Small intestine (tissue), 7 donors: ENCODE data around the gene POU2F1. TPM values are rescaled to one million over a fixed set of nuclear protein-coding genes. Genes with fewer than 3 reads are reported as not detected.

Experiments used
- DNase-seq, 2 donors: peaks; one replicate each; pipeline versions ENCODE4 v3.0.0 to v3.0.0-alpha.2; 2013
- FAIRE-seq: peaks from 2 replicates; lab custom pipeline; 2012; peaks lifted over from hg19 to GRCh38; lab: Jason Lieb, UNC
- H3K27ac ChIP-seq, 3 donors: one replicate each; pipeline ENCODE4 v1.5.1; 2013; ENCODE audit warnings: low read length in 2 of 3, mild to moderate bottlenecking in 2 of 3, control low read depth in 1 of 3, inconsistent platforms in 1 of 3, low read depth in 1 of 3, moderate library complexity in 1 of 3
- H3K27me3 ChIP-seq, 3 donors: one replicate each; pipeline ENCODE4 v1.6.1; 2013; ENCODE audit warnings: low read length in 3 of 3, inconsistent platforms in 1 of 3; ENCODE audit not compliant: control insufficient read depth in 3 of 3, insufficient read depth in 3 of 3
- H3K36me3 ChIP-seq, 3 donors: one replicate each; pipeline ENCODE4 v1.6.1; 2013; ENCODE audit warnings: low read length in 3 of 3, inconsistent platforms in 1 of 3, low read depth in 1 of 3, mild to moderate bottlenecking in 1 of 3, moderate library complexity in 1 of 3; ENCODE audit not compliant: control insufficient read depth in 3 of 3, insufficient read depth in 2 of 3
- H3K4me1 ChIP-seq, 3 donors: one replicate each; pipeline ENCODE4 v1.6.1; 2013; ENCODE audit warnings: low read length in 2 of 3, inconsistent platforms in 1 of 3, low read depth in 1 of 3, mild to moderate bottlenecking in 1 of 3, moderate library complexity in 1 of 3; ENCODE audit not compliant: control insufficient read depth in 3 of 3, insufficient read depth in 2 of 3
- H3K4me3 ChIP-seq, 3 donors: one replicate each; pipeline ENCODE4 v1.5.1; 2013; ENCODE audit warnings: low read length in 3 of 3, control low read depth in 1 of 3, inconsistent platforms in 1 of 3, low read depth in 1 of 3, mild to moderate bottlenecking in 1 of 3, moderate library complexity in 1 of 3
- H3K9me3 ChIP-seq, 2 donors: one replicate each; pipeline ENCODE4 v1.6.1; 2013; ENCODE audit warnings: low read depth in 1 of 2, low read length in 1 of 2; ENCODE audit not compliant: control insufficient read depth in 2 of 2, insufficient read depth in 1 of 2
- WGBS, 3 donors: extraction: QIAGEN DNeasy Blood & Tissue Kit; methylation state at CpG; one replicate each; pipeline ENCODE4 v1.1.7; 2013; 5-methylcytosine and 5-hydroxymethylcytosine counted together
- polyA plus RNA-seq, 4 donors: library from polyadenylated mRNA; stranded (reverse) in 3 of 4; unstranded in 1 of 4; fragments of 200-250 nt in 3 of 4; fragments of 120-200 nt in 1 of 4; gene quantifications; one replicate each; pipeline versions ENCODE4 v1.2.1 to v1.2.3, GENCODE V29; 2013
- donor health status: healthy with polysubstance abuse.
- donor health status: control.
- donor health status: control.
- donor health status: Bipolar disorder and iron deficiency.
- donor health status: healthy.

POU2F1 gene
- polyA plus RNA-seq, 4 donors = 0.81 to 8.9 (median 2.3) TPM

DNA sequence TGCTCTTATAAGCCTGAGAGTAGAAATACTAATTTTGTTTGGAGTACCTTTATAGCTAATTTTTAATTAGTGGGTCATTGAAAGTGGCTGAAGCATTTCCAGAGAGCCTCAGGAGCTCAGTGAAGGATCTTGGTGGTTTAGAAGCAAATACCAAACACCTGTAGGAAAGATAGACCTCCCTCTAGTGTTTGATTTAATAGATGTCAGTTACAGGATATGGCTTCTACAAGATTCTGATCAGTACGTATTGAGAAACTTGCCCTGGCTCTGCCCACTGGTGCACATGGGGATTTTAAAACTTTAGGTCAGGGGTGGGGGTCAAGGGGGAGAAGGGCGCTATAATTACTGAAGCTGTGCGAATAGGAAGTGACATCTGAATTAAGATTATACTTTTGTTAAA is 122.2 kb downstream of the POU2F1 start:
- FAIRE-seq = no peak
- H3K4me3 ChIP-seq = no peak overlapping the region
- H3K36me3 ChIP-seq = peaks cover 0 to 7% (median 0%) of the 10 kb centered on the region in 3 donors
- H3K9me3 ChIP-seq = peaks cover 0 to 3% of the 10 kb centered on the region in 2 donors
- 62 to 72% (median 65%) methylated on average over 3 of the region's 3 CpGs for WGBS, 3 donors
- no peaks in the 10 kb centered on the region for H3K27me3 ChIP-seq
- H3K4me1 ChIP-seq = no peaks in the 10 kb centered on the region
- H3K27ac ChIP-seq = no peak overlapping the region
- peak; percentile 19 to 58 for DNase-seq

DNA sequence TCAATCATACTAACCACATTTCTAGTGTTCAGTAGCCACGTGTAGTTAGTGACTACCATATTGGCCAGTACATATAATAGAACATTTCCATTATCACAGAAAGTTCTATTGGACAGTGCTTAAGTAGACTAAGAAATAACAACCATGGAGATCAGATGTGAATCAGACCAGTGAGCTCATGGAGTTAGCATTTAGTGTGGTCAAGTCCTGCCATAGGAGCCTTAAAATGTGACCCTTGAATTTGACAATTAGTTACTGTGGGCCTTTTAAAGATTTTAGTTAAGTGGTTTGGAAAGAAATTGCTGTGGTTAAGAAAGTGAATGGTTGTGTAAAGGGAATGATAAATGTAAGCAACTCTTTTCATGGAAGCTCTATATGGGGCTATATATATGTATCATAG is 123.4 kb downstream of the POU2F1 start:
- H3K27ac ChIP-seq = no peak overlapping the region
- H3K4me1 ChIP-seq = no peaks in the 10 kb centered on the region
- FAIRE-seq (no peak), DNase-seq (no peak)
- WGBS, 3 donors = 94 to 97% (median 95%) methylated on average over 1 of the region's 1 CpG
- peaks cover 0 to 3% of the 10 kb centered on the region in 2 donors for H3K9me3 ChIP-seq
- no peaks in the 10 kb centered on the region for H3K27me3 ChIP-seq
- peaks cover 0 to 7% (median 0%) of the 10 kb centered on the region in 3 donors for H3K36me3 ChIP-seq
- no peak overlapping the region for H3K4me3 ChIP-seq

GRCh38 chr1:167344615-167345385 is 124.1 kb downstream of the POU2F1 start:
- no peak overlapping the region for H3K27ac ChIP-seq
- DNase-seq (no peak), FAIRE-seq (no peak)
- no peak overlapping the region for H3K4me3 ChIP-seq
- peaks cover 0 to 7% (median 0%) of the 10 kb centered on the region in 3 donors for H3K36me3 ChIP-seq
- WGBS, 3 donors = 73 to 80% (median 80%) methylated on average over 10 of the region's 10 CpGs
- H3K9me3 ChIP-seq = peaks cover 0 to 3% of the 10 kb centered on the region in 2 donors
- no peaks in the 10 kb centered on the region for H3K4me1 ChIP-seq
- H3K27me3 ChIP-seq = no peaks in the 10 kb centered on the region

DNA sequence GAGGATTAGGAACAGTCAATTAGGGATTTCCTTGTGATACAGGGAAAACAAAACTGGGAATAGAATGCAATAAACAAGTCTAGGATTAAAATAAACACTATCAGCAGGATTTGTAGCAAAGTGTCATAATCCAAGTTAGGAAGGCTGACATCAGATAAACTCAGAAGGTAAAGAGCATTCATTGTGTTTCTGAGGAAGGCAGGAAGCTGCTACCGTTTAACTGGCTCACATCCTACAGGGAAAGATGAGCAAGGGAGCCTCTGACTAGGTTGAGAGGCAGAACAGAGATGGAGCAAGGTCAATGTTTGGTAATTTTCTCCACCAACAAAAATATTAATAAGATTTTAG is 124.7 kb downstream of the POU2F1 start:
- Histone ChIP-seq H3K4me1 (no peaks in the 10 kb centered on the region), H3K27me3 (no peaks in the 10 kb centered on the region), H3K4me3 (no peak overlapping the region), H3K9me3 (peaks cover 0 to 3% of the 10 kb centered on the region in 2 donors), H3K27ac (no peak overlapping the region), H3K36me3 (peaks cover 0 to 7% (median 0%) of the 10 kb centered on the region in 3 donors)
- FAIRE-seq (no peak), DNase-seq (no peak)
- 16 to 34% (median 33%) methylated on average over 1 of the region's 1 CpG for WGBS, 3 donors

GRCh38 chr1:167357305-167357704 is 136.6 kb downstream of the POU2F1 start:
- no peak for FAIRE-seq
- H3K27ac ChIP-seq = no peak overlapping the region
- WGBS, 3 donors = 90 to 94% (median 92%) methylated on average over 4 to 6 of the region's 6 CpGs

GRCh38 chr1:167359295-167359694 is 138.6 kb downstream of the POU2F1 start:
- no peaks in the 10 kb centered on the region for H3K27me3 ChIP-seq
- DNase-seq (no peak), FAIRE-seq (no peak)
- no peak overlapping the region for H3K4me3 ChIP-seq
- H3K27ac ChIP-seq = no peak overlapping the region
- no peaks in the 10 kb centered on the region for H3K4me1 ChIP-seq
- H3K36me3 ChIP-seq = peaks cover 0 to 2% (median 0%) of the 10 kb centered on the region in 3 donors
- peaks cover 0 to 6% of the 10 kb centered on the region in 2 donors for H3K9me3 ChIP-seq
- 93 to 97% (median 96%) methylated on average over 4 of the region's 4 CpGs for WGBS, 3 donors

More at GRCh38 chr1:167357305-167357704, 136.6 kb downstream of the POU2F1 start:
- no peak for DNase-seq
- Histone ChIP-seq H3K36me3 (peaks cover 0 to 2% (median 0%) of the 10 kb centered on the region in 3 donors), H3K9me3 (peaks cover 0 to 7% of the 10 kb centered on the region in 2 donors), H3K4me3 (no peak overlapping the region), H3K4me1 (no peaks in the 10 kb centered on the region), H3K27me3 (no peaks in the 10 kb centered on the region)

- Histone ChIP-seq H3K27ac (no peak overlapping the region), H3K36me3 (peaks cover 0 to 2% (median 0%) of the 10 kb centered on the region in 3 donors), H3K4me3 (no peak overlapping the region), H3K9me3 (peaks cover 0 to 4% of the 10 kb centered on the region in 2 donors), H3K4me1 (no peaks in the 10 kb centered on the region), H3K27me3 (no peaks in the 10 kb centered on the region)
- FAIRE-seq (no peak), DNase-seq (no peak)
- WGBS, 3 donors = 76 to 91% (median 87%) methylated on average over 4 of the region's 4 CpGs
These were observed 139.4 kb downstream of the POU2F1 start for GRCh38 chr1:167360120-167360519.

DNA sequence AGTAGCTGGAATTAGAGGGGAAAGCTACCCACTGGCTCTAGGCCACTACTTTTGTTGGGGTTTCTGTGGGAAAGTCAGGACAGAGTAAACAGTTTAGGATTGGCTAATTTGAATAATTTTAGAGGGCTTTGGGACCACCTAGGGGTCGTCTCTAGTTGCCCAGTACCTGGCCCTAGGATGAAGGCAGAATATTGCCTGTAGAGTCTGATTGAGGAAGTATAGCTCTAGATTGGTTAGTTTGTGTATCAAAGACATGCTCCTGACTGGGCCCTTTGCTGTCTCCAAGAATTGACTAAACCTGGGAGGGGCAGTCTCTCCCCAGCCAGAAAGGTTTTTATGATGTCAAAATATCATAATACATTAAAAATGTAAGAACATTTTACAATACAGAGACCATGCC is 142.0 kb downstream of the POU2F1 start:
- Histone ChIP-seq H3K4me3 (no peak overlapping the region), H3K4me1 (no peaks in the 10 kb centered on the region), H3K27me3 (no peaks in the 10 kb centered on the region), H3K36me3 (peaks cover 0 to 3% (median 0%) of the 10 kb centered on the region in 3 donors), H3K9me3 (no peaks in the 10 kb centered on the region), H3K27ac (no peak overlapping the region)
- DNase-seq (no peak), FAIRE-seq (no peak)
- WGBS, 3 donors = 84 to 90% (median 87%) methylated on average over 1 of the region's 1 CpG
